NOMO-1 treated with DMSO at 0.1 percent for 48 hours (cell line): Measurements from ENCODE around the gene AFMID.
"Not testable (repeated sequence)": the region's sequence is repeated elsewhere in the genome, so short reads cannot be mapped to it uniquely, and the experiment has no call there.

Experiments used
- DNase-seq: peaks from one replicate; lab custom pipeline; 2025; ENCODE audit not compliant: unreplicated experiment; lab: John Stamatoyannopoulos, UW

Gene AFMID, protein sequence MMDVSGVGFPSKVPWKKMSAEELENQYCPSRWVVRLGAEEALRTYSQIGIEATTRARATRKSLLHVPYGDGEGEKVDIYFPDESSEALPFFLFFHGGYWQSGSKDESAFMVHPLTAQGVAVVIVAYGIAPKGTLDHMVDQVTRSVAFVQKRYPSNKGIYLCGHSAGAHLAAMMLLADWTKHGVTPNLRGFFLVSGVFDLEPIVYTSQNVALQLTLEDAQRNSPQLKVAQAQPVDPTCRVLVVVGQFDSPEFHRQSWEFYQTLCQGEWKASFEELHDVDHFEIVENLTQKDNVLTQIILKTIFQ

DNA sequence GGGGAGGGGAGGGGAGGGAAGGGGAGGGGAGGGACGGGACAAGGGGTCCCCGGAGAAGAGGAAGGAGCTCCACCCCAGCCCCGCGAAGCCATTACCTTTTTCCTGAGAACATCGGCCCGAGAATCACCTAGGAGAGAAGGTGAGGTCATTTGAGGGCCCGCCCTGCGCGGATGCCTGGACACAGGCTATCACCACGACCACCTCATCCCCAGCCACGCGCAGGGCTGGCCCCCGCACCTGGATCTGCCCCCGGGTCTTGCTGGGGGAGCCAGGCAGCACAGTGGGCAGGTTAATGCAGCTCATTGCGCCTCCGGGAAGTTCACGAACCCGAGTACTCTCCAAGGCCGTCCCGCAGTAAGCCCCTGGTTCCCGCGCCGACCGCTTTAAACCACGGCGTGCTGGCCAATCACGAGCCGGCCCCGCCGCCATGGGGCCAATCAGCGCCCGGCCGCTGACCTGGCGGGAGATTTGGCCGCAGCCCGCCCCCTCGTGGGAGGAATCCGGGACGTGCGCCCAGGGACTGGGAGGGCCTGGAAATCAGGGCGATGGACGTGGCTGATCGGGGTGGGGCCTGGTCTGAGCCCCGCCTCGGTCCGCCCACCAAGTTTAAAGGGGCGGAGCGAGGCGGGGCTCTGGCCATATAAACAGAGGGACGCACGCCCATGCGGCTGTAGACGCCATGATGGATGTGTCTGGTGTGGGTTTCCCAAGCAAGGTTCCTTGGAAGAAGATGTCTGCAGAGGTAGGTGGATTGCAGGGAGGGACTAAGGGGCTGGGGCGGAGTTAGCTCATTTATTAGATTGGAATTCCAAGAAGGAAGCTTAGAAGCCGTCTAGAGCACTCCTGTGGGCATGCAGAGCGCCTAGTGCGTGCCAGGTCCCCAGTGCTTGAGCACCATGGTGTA lies at the start of gene AFMID, which contains the start of gene TK1:
AFMID (plus strand) TSS at position 671 of the 904 bp plus-strand sequence; CDS start at position 680, 9 bp downstream.
TK1 (minus strand) TSS at position 361 of the 904 bp plus-strand sequence; CDS start at position 303, 58 bp downstream.
- peak; percentile 96 for DNase-seq

GRCh38 chr17:78137392-78138203 lies 49.6 kb upstream of the AFMID start:
- peak; percentile 28 for DNase-seq

DNA sequence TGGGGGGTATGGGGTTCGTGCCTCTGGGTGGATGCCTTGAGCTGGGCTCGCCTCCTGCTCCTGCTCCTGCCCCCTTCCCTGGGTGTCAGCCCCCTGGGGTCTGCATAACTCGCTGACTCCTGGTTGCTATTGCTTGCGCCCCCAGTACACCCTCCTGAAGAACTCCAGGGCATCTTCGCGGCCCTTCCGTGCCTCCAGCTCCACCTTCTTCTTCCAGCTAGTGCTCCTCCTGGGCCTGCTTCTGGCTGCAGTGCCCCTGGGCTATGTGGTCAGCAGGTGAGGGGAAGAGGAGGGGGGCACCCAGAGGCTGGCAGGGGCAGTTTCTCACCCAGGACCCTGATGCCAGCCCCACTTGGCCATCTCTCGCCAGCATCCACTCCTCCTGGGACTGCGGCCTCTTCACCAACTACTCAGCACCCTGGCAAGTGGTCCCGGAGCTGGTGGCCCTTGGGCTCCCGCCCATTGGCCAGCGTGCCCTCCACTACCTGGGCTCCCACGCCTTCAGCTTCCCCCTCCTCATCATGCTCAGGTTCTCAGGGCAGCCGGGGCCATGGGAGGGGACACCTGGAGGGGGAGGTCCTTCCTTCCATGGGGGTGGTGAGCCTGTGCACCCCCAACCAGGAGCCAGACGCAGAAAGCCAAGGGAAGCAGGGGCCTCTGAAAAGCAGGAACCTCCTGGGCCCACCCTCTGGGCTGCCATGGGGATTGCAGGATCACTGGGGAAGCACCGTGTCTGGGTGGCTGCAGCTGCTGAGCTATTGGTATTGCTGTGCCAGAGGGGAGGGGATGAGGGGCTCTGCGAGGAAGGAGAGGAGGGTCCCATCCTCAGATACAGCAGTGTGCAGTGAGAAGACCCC lies 48.7 kb upstream of the AFMID start:
- DNase-seq: no peak

DNA sequence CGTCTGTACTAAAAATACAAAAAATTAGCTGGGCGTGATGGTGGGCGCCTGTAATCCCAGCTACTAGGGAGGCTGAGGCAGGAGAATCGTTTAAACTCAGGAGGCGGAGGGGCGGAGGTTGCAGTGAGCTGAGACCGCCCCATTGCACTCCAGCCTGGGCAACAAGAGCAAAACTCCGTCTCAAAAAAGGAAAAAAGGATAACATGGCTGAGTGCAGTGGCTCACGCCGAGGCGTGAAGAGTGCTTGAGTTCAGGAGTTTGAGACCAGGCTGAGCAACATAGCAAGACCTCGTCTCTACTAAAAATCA lies 47.3 kb upstream of the AFMID start:
- not testable (repeated sequence) for DNase-seq

- DNase-seq: peak; percentile 96
Measured at GRCh38 chr17:78140169-78141051, 46.8 kb upstream of the AFMID start.

GRCh38 chr17:78141437-78142118 lies 45.6 kb upstream of the AFMID start:
- DNase-seq: no peak

- DNase-seq: no peak
Measured at GRCh38 chr17:78142119-78142861, 44.9 kb upstream of the AFMID start.

- no peak for DNase-seq
Measured at GRCh38 chr17:78143214-78144146, 43.7 kb upstream of the AFMID start.

DNA sequence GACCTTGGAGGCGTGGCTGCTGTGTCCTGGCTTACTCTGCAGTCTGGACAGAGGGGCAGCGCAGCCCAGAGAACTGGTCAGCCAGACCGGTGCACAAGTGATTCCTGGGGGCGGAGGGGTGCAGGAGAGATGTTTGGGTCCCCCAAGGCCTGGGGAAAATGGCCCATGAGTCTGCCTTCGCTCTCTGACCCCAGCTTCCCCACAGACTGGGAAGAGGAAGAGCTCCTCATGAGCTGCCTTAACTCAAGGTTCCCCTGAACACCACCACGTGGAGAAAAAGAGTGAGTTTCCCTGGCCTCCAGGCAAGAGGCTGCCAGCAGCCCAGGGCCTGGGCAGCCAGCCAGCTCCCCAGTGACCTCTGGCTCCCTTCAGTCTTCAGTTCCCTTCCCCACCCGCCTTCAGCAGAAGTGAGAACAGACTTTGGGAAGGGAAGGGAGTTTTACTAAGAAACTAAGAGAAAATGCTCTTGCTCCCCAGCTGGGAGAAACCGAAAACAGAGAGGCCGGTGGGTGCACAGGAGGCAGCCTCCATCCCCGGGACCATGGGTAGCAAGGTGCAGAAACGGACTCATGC lies 42.9 kb upstream of the AFMID start:
- DNase-seq: peak; percentile 79

- no peak for DNase-seq
Measured at GRCh38 chr17:78144736-78145641, 42.2 kb upstream of the AFMID start.

GRCh38 chr17:78146471-78146869 lies 40.7 kb upstream of the AFMID start:
- no peak for DNase-seq

DNA sequence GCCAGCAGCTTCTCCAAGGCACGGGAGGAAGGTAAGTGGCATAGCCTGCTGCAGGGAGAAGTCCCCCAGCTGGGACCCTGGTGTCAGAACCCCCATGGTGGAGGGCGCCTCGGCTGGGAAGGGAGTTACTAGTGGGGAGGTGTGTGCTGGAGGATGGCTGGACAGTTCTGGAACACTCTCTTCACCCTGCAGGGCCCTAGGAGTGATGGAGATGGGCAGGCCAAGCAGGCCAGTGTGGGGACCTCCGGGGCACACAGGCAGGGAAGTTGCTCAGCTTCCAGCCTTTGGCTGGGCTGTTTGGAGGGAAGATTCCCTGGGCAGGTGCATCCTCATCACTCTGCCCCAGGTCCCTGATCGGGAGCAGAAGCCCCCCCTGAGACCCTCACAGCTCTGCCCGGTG lies 40.3 kb upstream of the AFMID start:
- DNase-seq: no peak

DNA sequence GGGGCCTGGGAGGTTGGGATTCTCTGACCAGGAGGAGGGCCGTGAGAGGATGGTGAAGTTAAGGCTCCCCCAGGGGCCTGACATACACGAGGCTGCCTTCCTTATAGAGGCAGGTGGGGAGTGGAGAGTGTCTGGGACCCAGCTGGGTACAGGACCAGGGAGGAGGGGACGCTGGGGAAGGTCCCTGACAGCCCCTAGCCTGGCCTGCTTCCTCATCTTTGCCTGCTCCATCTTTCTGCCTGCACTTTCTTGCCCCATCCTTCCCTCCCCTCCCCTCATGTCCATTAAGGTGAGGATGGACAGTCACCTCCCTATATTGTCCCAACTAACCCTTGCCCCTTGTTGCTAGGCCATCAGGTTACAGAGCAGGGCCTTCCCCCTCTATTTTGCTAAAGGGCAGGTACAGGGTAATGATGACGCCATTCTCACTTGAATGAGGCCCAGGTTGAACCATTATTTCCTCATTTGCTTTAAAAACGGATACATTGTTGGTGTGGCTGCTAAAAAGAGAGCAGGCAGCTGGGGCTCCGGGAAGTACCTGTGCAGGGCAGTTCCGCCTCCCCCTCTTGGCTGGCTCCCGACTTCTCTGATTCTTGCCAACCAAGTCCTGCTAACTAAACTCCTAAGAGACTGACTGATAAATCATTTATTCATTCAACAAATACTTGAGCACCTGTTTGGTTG lies 39.7 kb upstream of the AFMID start:
- peak; percentile 54 for DNase-seq

DNA sequence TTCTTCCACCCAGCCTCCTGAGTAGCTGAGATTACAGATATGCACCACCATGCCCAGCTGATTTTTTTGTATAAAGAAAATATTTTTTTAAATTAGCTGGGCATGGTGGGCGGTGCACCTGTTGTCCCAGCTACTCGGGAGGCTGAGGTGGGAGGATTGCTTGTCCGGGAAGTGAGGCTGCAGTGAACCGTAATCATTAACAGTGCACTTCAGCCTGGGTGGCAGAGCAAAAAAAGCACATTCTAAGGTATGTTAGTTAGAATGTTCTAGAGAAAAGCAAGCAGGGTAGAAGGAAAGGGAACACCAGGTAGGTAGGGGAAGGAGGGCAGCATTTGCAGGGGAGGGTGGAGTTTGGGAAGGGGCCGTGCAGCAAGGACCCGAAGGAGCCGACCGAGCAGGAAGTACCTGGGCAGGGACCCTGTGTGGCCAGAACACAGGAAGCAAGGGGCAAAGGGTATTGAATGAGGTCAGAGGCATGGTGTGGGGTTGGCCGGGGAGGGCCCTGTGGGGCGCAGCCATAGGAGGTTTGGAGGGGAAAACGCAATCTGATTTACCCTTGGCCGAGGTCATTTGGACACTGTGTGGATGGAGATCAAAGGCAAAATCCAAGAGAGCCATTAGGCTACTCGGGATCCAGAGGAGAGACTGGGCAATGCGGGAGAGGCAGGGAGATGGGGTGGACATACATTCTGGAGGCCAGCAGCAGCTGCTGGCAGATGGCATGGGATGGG lies 38.7 kb upstream of the AFMID start:
- DNase-seq: no peak
